IPS-18a (cell line): Measurements from ENCODE around the gene OR2AP1.

Experiments
- H3K27ac ChIP-seq: one replicate; pipeline ENCODE4 v1.5.1; 2013; ENCODE audit warnings: low read length
- H3K27me3 ChIP-seq: one replicate; pipeline ENCODE4 v1.6.1; 2013; ENCODE audit warnings: mild to moderate bottlenecking, low read length; ENCODE audit not compliant: control insufficient read depth, insufficient read depth
- H3K36me3 ChIP-seq: one replicate; pipeline ENCODE4 v1.6.1; 2013; ENCODE audit warnings: low read depth, low read length; ENCODE audit not compliant: control insufficient read depth
- H3K4me1 ChIP-seq: one replicate; pipeline ENCODE4 v1.6.1; 2013; ENCODE audit warnings: low read depth, low read length; ENCODE audit not compliant: control insufficient read depth
- H3K4me3 ChIP-seq: one replicate; pipeline ENCODE4 v1.5.1; 2013; ENCODE audit warnings: low read length
- H3K9ac ChIP-seq: one replicate; pipeline ENCODE4 v1.6.1; 2013; ENCODE audit warnings: mild to moderate bottlenecking, low read length, moderate library complexity
- H3K9me3 ChIP-seq: one replicate; pipeline ENCODE4 v1.6.1; 2013; ENCODE audit warnings: low read depth, low read length; ENCODE audit not compliant: control insufficient read depth

OR2AP1 gene

GRCh38 chr12:55612646-55613045, 40.4 kb downstream of the OR2AP1 start:
- H3K27ac ChIP-seq: no peak overlapping the region
- H3K36me3 ChIP-seq: no peaks in the 10 kb centered on the region
- peaks cover 18% of the 10 kb centered on the region for H3K9me3 ChIP-seq
- no peaks in the 10 kb centered on the region for H3K27me3 ChIP-seq
- no peak overlapping the region for H3K9ac ChIP-seq
- H3K4me3 ChIP-seq: no peak overlapping the region
- no peaks in the 10 kb centered on the region for H3K4me1 ChIP-seq

- Histone ChIP-seq H3K36me3 (no peaks in the 10 kb centered on the region), H3K9me3 (peaks cover 18% of the 10 kb centered on the region), H3K4me3 (no peak overlapping the region), H3K27ac (no peak overlapping the region), H3K4me1 (no peaks in the 10 kb centered on the region), H3K27me3 (no peaks in the 10 kb centered on the region), H3K9ac (no peak overlapping the region)
Measured at GRCh38 chr12:55614764-55615163, 42.5 kb downstream of the OR2AP1 start.

GRCh38 chr12:55619354-55620138, 47.3 kb downstream of the OR2AP1 start:
- no peak overlapping the region for H3K9ac ChIP-seq
- no peaks in the 10 kb centered on the region for H3K27me3 ChIP-seq
- no peak overlapping the region for H3K27ac ChIP-seq
- H3K4me1 ChIP-seq: no peaks in the 10 kb centered on the region
- no peak overlapping the region for H3K4me3 ChIP-seq
- H3K9me3 ChIP-seq: peaks cover 18% of the 10 kb centered on the region
- no peaks in the 10 kb centered on the region for H3K36me3 ChIP-seq

DNA sequence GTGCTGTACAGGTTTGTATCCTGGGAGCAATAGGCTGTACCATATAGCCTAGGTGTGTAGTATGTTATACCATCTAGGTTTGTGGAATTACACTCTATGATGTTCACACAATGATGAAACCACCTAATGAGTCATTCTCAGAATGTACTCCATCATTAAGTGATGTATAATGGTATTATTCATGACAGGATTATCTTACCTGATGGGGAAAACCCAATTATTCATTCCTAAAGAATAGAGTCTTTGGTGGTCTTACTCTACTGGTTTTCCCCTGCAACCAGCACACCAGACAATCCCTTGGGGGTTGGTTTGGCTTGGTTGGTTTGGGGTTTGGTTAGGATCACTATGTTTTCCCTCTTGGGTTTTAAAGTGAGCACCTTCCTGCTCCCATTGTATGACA, 51.8 kb downstream of the OR2AP1 start:
- Histone ChIP-seq H3K4me3 (no peak overlapping the region), H3K36me3 (no peaks in the 10 kb centered on the region), H3K27me3 (no peaks in the 10 kb centered on the region), H3K9ac (no peak overlapping the region), H3K9me3 (no peaks in the 10 kb centered on the region), H3K27ac (no peak overlapping the region), H3K4me1 (no peaks in the 10 kb centered on the region)
